Left ventricle myocardium inferior (tissue), 1 donor: ENCODE measurements around the gene TRIM8. TPM values are rescaled to one million over a fixed set of nuclear protein-coding genes. Genes with fewer than 3 reads are reported as not detected.
A peak's percentile ranks its signal among the peaks of the same experiment; 100 is the strongest.
"Not testable (repeated sequence)": the region's sequence is repeated elsewhere in the genome, so short reads cannot be mapped to it uniquely, and the experiment has no call there.

ENCODE experiments used
- DNase-seq: peaks from one replicate; pipeline ENCODE4 v3.0.0-alpha.2; 2020
- H3K27ac ChIP-seq: fragments of 200-600 bp; replicated peaks from 2 replicates; pipeline ENCODE4 v1.8.0; 2021
- H3K27me3 ChIP-seq: fragments of 200-600 bp; 2 replicates; pipeline ENCODE4 v1.8.0; 2021; ENCODE audit warnings: low read depth
- H3K36me3 ChIP-seq: fragments of 200-600 bp; 2 replicates; pipeline ENCODE4 v1.8.0; 2021
- H3K4me1 ChIP-seq: fragments of 200-600 bp; 2 replicates; pipeline ENCODE4 v1.8.0; 2021
- H3K4me3 ChIP-seq: fragments of 200-600 bp; 2 replicates; pipeline ENCODE4 v1.8.0; 2021; ENCODE audit warnings: mild to moderate bottlenecking, moderate library complexity
- H3K9me3 ChIP-seq: fragments of 200-600 bp; replicated peaks from 2 replicates; pipeline ENCODE4 v1.8.0; 2021
- intact Hi-C: fragments of 100-400 bp; cut with micrococcal nuclease; formaldehyde crosslinking; loops from one replicate; pipeline ENCODE4 v1.11.0; 2022
- total RNA-seq: library from RNA; stranded (reverse); fragmentation: NEBNext Ultra II Directional; extraction: Animal tissue kit (Norgen Biotek cat#: 25700); gene quantifications from one replicate; pipeline ENCODE4 v1.2.1, GENCODE V29; 2021
- TF ChIP-seq, protein P1 (sequence below): fragments of 200-600 bp; IDR thresholded peaks from 2 replicates; pipeline ENCODE4 v1.8.0; 2021; ENCODE audit warnings: antibody characterized with exemption, mild to moderate bottlenecking, borderline replicate concordance
- donor health status: DM: no; HTN: yes; CAD: no; lungs with severe emphysema.

TRIM8 gene
- total RNA-seq, 1 donor from 2014 or later, result 95.1 TPM

- Histone ChIP-seq H3K4me1 (peaks cover 45% of the 10 kb centered on the region), H3K4me3 (peak overlapping the region; percentile 25), H3K27me3 (no peaks in the 10 kb centered on the region), H3K36me3 (peaks cover 18% of the 10 kb centered on the region), H3K9me3 (no peaks in the 10 kb centered on the region), H3K27ac (peak overlapping the region; percentile 63)
- TF ChIP-seq, protein P1, sequence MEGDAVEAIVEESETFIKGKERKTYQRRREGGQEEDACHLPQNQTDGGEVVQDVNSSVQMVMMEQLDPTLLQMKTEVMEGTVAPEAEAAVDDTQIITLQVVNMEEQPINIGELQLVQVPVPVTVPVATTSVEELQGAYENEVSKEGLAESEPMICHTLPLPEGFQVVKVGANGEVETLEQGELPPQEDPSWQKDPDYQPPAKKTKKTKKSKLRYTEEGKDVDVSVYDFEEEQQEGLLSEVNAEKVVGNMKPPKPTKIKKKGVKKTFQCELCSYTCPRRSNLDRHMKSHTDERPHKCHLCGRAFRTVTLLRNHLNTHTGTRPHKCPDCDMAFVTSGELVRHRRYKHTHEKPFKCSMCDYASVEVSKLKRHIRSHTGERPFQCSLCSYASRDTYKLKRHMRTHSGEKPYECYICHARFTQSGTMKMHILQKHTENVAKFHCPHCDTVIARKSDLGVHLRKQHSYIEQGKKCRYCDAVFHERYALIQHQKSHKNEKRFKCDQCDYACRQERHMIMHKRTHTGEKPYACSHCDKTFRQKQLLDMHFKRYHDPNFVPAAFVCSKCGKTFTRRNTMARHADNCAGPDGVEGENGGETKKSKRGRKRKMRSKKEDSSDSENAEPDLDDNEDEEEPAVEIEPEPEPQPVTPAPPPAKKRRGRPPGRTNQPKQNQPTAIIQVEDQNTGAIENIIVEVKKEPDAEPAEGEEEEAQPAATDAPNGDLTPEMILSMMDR, result no peak
- intact Hi-C loops, result no loop called here
- no peak for DNase-seq
These were observed 17.4 kb downstream of the TRIM8 start for GRCh38 chr10:102661658-102662028.

- Histone ChIP-seq H3K27me3 (no peaks in the 10 kb centered on the region), H3K4me3 (no peak overlapping the region), H3K36me3 (no peaks in the 10 kb centered on the region), H3K9me3 (no peaks in the 10 kb centered on the region), H3K4me1 (peaks cover 38% of the 10 kb centered on the region), H3K27ac (no peak overlapping the region)
- intact Hi-C loops, result no loop called here
- TF ChIP-seq, protein P1, result no peak
- DNase-seq, result no peak
These were observed 21.7 kb downstream of the TRIM8 start for GRCh38 chr10:102665904-102666509.

DNA sequence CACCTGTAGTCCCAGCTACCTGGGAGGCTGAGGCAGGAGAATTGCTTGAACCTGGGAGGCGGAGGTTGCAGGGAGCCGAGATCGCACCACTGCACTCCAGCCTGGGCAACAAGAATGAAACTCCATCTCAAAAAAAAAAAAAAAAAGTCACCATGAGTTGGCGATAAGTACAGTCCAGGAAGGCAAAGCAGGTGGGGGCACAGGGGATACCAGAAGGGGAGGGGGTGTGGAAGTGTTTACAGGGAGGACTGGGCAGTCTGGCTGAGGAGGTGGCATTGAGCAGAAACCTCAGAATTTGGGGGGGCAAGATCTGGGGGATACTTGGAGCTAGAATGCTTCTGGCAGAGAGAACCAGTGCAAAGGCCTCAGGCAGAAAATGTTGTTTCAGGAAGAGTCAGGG is 23.1 kb downstream of the TRIM8 start:
- DNase-seq, H3K27me3 ChIP-seq, H3K4me3 ChIP-seq, H3K9me3 ChIP-seq, H3K36me3 ChIP-seq, H3K27ac ChIP-seq, intact Hi-C loops: not testable (repeated sequence)
- H3K4me1 ChIP-seq, result peaks cover 43% of the 10 kb centered on the region

DNA sequence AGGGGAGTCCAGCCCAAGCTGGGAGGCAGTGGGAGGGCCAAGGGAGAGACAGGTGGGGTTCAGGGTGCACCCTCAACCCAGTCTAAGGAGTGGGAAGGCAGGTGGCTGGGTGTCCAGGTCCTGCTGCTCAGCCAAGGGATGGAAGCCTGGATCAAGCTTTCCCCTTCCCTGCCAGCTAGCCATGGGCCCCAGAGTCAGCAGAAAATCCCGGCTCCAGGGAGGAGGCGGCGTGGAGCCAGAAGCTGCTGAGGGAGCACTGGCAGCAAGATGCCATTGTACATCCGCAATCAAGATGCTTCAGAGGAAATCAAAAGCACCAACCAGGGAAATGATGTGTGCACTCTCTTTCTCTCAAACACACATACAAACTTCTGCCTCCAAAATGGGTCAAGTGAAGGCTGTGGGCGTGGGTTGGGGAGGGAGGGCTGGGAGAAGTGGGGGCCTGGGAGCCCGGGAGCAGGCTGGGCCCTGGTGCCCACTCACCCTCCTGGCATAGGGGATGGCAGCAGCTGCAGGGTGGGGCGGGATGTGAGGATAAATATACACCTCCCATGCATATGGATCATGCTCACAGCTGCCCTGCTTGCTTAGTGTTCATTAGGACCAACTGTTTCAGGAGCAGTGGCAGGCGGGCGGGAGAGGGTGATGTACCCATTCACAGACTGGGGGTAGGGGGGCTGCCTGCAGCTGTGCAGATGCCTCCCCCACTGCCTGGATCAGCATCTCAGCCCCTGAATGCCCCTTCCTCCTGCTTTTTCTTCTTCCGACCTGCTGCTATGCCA is 24.2 kb downstream of the TRIM8 start:
- no peak overlapping the region for H3K4me3 ChIP-seq
- DNase-seq, result no peak
- peak overlapping the region; percentile 89 for H3K27ac ChIP-seq
- H3K27me3 ChIP-seq, result no peaks in the 10 kb centered on the region
- no peaks in the 10 kb centered on the region for H3K36me3 ChIP-seq
- TF ChIP-seq, protein P1, result no peak
- H3K4me1 ChIP-seq, result peaks cover 54% of the 10 kb centered on the region
- H3K9me3 ChIP-seq, result no peaks in the 10 kb centered on the region
- intact Hi-C loops, result no loop called here

DNA sequence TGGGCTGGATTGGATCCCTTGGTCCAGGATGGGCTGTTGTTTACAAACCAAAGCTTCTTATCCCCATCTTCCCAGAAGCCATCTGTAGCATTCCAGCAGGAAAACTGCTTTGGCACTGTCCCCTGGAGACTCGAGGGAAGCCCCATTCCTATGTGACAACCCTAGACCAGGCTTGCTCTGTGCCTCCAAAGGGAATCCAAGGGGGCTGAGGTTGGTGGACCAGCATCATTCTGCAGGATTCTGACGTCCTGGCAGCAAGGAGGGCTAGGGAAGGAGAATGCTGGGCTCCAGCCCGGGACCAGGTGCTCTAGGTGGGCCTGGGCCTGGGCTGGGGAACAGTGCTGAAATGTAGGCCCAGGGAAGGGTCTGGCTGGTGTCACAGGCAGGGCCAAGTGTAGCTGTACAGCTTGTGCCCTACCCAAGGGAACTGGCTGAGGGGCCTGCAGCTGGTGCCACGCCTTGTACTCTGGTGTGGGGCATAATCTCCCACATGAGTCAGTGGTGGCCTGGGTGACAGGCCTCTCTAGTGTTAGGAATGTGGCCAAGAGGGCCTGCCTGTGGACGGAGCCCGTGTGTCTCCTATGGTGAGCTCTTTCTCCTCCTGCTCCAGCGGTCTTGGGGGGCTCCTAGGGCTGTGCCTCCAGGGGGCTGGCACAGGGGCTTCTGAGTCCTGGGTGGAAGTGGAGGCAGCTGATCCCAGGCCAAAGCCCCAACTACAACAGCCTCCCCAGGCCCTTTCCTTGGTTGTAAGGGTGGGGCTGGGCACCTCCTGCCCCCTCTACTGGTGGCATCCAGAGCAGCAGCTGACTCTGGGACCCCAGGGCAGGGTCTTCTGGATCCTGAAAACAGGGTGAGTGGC is 25.2 kb downstream of the TRIM8 start:
- Histone ChIP-seq H3K27me3 (no peaks in the 10 kb centered on the region), H3K36me3 (no peaks in the 10 kb centered on the region), H3K9me3 (no peaks in the 10 kb centered on the region), H3K4me3 (no peak overlapping the region), H3K27ac (peak overlapping the region; percentile 89), H3K4me1 (peaks cover 63% of the 10 kb centered on the region)
- intact Hi-C loops, result no loop called here
- DNase-seq, result peak; percentile 65
- TF ChIP-seq, protein P1, result peak; percentile 66
